Measurements from ENCODE around the gene SGMS1.

The SGMS1 gene

GRCh38 chr10:50291261-50291850 is 332.4 kb downstream of the SGMS1 start:
- Histone ChIP-seq H3K4me2 (ENCODE audit: low read length) (no peak overlapping the region), H3K4me3 (ENCODE audit: low read length) (no peak overlapping the region), H2AFZ (ENCODE audit: low read depth, low read length) (no peak overlapping the region), H3K9ac (ENCODE audit: low read length) (no peak overlapping the region), H3K27me3 (ENCODE audit: low read depth, low read length) (no peaks in the 10 kb centered on the region), H3K36me3 (replicated peaks; ENCODE audit: low read depth, low read length) (no peaks in the 10 kb centered on the region), H3K9me3 (ENCODE audit: insufficient read depth, low read length) (no peaks in the 10 kb centered on the region), H3K4me1 (ENCODE audit: low read length) (no peaks in the 10 kb centered on the region), H3K79me2 (ENCODE audit: low read length) (no peaks in the 10 kb centered on the region), H3K27ac (ENCODE audit: low read length) (no peak overlapping the region), H4K20me1 (ENCODE audit: insufficient read depth, low read length) (no peaks in the 10 kb centered on the region)
- TF ChIP-seq EZH2phosphoT487 (IDR thresholded peaks at IDR 0.05; ENCODE audit: low read depth) (no peak), CTCF (IDR thresholded peaks at IDR 0.05; ENCODE audit: low read depth, low read length) (peak; percentile 35)

GRCh38 chr10:50289196-50289595 is 334.6 kb downstream of the SGMS1 start:
- H3K4me3 ChIP-seq (ENCODE audit: low read length), result no peak overlapping the region
- no peaks in the 10 kb centered on the region for H4K20me1 ChIP-seq (ENCODE audit: insufficient read depth, low read length)
- no peaks in the 10 kb centered on the region for H3K36me3 ChIP-seq (replicated peaks; ENCODE audit: low read depth, low read length)
- no peak overlapping the region for H3K9ac ChIP-seq (ENCODE audit: low read length)
- H3K79me2 ChIP-seq (ENCODE audit: low read length), result no peaks in the 10 kb centered on the region
- no peak overlapping the region for H3K4me2 ChIP-seq (ENCODE audit: low read length)
- no peaks in the 10 kb centered on the region for H3K27me3 ChIP-seq (ENCODE audit: low read depth, low read length)
- H3K9me3 ChIP-seq (ENCODE audit: insufficient read depth, low read length), result no peaks in the 10 kb centered on the region
- TF ChIP-seq EZH2phosphoT487 (IDR thresholded peaks at IDR 0.05; ENCODE audit: low read depth) (no peak), CTCF (IDR thresholded peaks at IDR 0.05; ENCODE audit: low read depth, low read length) (no peak)
- H3K4me1 ChIP-seq (ENCODE audit: low read length), result peaks cover 4% of the 10 kb centered on the region; the same call in 1 of the 2 replicates
- H2AFZ ChIP-seq (ENCODE audit: low read depth, low read length), result no peak overlapping the region
- no peak overlapping the region for H3K27ac ChIP-seq (ENCODE audit: low read length)

GRCh38 chr10:50286996-50287803 is 336.6 kb downstream of the SGMS1 start:
- 0 out of 2 replicates have a peak, but pooled peaks cover 6% of the 10 kb centered on the region for H3K27me3 ChIP-seq (ENCODE audit: low read depth, low read length)
- H3K9me3 ChIP-seq (ENCODE audit: insufficient read depth, low read length), result no peaks in the 10 kb centered on the region
- no peak overlapping the region for H2AFZ ChIP-seq (ENCODE audit: low read depth, low read length)
- H4K20me1 ChIP-seq (ENCODE audit: insufficient read depth, low read length), result no peaks in the 10 kb centered on the region
- H3K79me2 ChIP-seq (ENCODE audit: low read length), result no peaks in the 10 kb centered on the region
- H3K9ac ChIP-seq (ENCODE audit: low read length), result no peak overlapping the region
- no peak overlapping the region for H3K4me2 ChIP-seq (ENCODE audit: low read length)
- TF ChIP-seq CTCF (IDR thresholded peaks at IDR 0.05; ENCODE audit: low read depth, low read length), result no peak
- TF ChIP-seq EZH2phosphoT487 (IDR thresholded peaks at IDR 0.05; ENCODE audit: low read depth), result no peak
- no peak overlapping the region for H3K4me3 ChIP-seq (ENCODE audit: low read length)
- no peaks in the 10 kb centered on the region for H3K36me3 ChIP-seq (replicated peaks; ENCODE audit: low read depth, low read length)
- peaks cover 4% of the 10 kb centered on the region; the same call in 1 of the 2 replicates for H3K4me1 ChIP-seq (ENCODE audit: low read length)
- H3K27ac ChIP-seq (ENCODE audit: low read length), result no peak overlapping the region

GRCh38 chr10:50286517-50286916 is 337.2 kb downstream of the SGMS1 start:
- H3K9ac ChIP-seq (ENCODE audit: low read length), result no peak overlapping the region
- TF ChIP-seq EZH2phosphoT487 (IDR thresholded peaks at IDR 0.05; ENCODE audit: low read depth), result no peak
- TF ChIP-seq CTCF (IDR thresholded peaks at IDR 0.05; ENCODE audit: low read depth, low read length), result no peak
- H3K4me2 ChIP-seq (ENCODE audit: low read length), result no peak overlapping the region
- H3K27me3 ChIP-seq (ENCODE audit: low read depth, low read length), result 0 out of 2 replicates have a peak, but pooled peaks cover 6% of the 10 kb centered on the region
- H3K79me2 ChIP-seq (ENCODE audit: low read length), result no peaks in the 10 kb centered on the region
- no peak overlapping the region for H3K4me3 ChIP-seq (ENCODE audit: low read length)
- peaks cover 4% of the 10 kb centered on the region; the same call in 1 of the 2 replicates for H3K4me1 ChIP-seq (ENCODE audit: low read length)
- no peak overlapping the region for H3K27ac ChIP-seq (ENCODE audit: low read length)
- H4K20me1 ChIP-seq (ENCODE audit: insufficient read depth, low read length), result no peaks in the 10 kb centered on the region
- H2AFZ ChIP-seq (ENCODE audit: low read depth, low read length), result no peak overlapping the region
- H3K9me3 ChIP-seq (ENCODE audit: insufficient read depth, low read length), result no peaks in the 10 kb centered on the region
- no peaks in the 10 kb centered on the region for H3K36me3 ChIP-seq (replicated peaks; ENCODE audit: low read depth, low read length)
